Stimulated activated CD4-positive, alpha-beta T cell treated with anti-CD3 and anti-CD28 coated beads, Interleukin-2, amount 100 ng/mL, for 24 hours (primary cell): Measurements from ENCODE around the gene CHAT.
A peak's percentile ranks its signal among the peaks of the same experiment; 100 is the strongest.

Experiments
- DNase-seq, 2 donors: peaks; one replicate each; pipeline ENCODE4 v3.0.0-alpha.2; 2020

The CHAT gene

DNA sequence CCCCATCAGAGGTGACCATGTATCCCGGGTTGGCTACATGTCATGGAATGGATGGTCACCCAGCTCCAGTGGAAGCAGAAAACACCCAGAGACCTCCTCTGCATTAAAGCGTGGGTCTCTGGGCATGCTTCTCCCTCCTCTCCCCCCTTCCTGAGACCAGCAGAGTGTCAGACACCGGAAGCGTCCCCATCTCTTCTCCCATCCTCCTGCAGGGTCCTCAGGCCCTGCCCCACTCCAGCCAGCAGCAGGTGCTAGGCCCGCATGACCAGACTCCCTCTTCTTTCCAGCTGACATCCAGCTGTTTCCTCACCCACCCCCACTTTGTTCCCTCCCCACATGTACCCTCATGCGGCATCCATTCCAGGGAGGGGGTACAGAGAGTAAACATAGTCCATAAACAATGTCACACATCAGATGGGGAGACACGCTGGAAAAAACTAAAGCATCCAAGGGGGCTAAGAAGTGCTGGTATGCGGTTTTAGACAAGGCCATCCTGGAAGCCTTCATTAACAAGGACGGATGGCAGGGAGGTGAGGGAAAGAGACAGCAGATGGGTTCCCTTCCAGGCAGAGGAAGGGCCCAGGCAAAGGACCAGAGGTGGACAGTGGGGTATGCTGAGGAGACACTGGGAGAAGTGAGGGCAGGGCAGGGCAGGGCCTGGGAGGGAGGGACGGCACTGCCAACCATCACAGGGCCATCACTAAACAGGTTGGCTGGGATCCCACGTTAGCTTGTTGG is 16.2 kb upstream of the CHAT start:
- no peak for DNase-seq

DNA sequence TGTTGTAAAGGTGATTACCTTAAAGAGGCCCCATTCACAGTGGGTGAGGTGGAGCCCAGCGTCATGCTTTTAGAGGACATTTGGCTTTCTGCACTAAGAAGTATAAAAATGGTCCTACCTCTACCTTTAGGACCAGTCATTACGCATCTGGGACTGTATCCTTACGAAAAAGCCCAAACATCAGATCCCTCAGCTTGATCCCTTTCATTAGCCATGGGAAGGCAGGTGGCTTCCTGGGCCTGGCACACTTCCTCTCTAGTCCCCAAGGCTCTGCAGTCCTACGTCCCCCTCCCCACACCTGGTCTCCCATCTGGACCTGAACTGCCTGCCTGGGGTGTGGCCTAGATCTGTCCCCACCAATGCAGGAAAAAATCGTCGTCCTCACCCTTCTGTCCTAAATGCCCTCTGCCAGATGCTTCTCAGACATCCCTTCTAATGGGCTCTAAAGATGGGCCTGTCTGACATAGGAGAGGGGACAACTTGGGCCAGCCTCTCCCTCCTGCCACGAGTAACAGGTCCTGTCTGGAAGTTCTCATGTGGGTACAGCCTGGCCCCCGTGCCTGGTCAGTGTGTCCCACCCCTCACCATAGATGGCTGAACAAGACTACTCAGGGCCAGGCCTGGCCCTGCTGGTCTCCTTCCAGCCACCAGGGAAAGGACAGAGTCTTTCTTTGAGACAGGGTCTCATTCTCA is 15.5 kb upstream of the CHAT start:
- DNase-seq: no peak

DNA sequence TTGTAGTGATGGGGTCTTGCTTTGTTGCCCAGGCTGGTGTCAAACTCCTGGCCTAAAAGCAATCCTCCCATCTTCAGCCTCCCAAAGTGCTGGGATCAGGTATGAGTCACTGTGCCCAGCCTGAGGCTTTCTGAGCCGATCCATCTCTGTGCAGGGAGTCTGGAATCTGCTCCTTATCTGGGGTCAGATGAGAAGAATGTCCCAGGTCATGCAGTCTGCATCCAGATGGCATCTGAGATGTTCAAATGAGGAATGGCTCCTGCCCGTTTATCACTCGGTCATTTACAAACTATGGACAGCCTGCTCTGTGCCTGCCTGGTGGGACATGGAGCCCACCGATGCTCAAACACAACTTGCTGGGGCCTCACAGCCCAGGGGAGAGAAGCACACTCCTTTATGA is 14.9 kb upstream of the CHAT start:
- DNase-seq: no peak

DNA sequence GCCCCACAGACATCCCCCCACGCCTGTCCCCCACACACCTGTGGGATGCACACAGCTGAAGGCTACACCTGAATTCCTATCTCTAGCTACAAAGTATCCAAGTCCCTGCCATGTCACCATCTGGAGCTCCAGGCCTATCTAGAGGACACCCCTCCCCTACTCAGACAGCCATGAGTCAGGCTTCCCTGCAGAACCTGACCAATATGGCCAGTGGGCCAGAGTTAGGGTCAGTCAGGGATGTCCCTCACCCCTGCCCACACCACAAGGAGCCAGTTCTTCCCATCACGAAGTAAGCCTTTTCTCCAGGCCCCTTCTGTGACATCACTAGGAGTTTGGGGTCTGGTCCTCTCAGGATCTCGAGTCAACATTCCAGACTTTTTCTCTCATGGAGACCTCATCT is 14.3 kb upstream of the CHAT start:
- no peak for DNase-seq

DNA sequence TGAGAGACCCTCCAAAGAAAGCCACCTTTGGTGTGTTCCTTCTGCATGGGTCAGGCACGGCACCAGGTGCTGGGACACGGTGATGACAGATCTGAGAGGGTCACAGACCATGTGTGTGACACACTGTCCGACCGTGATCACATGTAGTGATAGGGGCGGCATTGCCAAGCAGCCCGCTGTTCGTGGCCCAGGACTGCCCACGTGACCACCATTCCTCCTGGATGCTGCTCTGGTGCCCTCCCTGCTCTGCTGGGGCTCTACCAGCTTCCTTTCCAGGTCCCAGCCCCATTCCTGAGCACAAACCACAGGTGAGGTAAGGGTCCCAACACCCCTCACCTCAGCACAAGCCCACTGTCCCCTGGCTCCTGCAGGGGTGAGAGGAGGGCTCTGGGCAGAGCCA is 13.8 kb upstream of the CHAT start:
- DNase-seq: no peak

DNA sequence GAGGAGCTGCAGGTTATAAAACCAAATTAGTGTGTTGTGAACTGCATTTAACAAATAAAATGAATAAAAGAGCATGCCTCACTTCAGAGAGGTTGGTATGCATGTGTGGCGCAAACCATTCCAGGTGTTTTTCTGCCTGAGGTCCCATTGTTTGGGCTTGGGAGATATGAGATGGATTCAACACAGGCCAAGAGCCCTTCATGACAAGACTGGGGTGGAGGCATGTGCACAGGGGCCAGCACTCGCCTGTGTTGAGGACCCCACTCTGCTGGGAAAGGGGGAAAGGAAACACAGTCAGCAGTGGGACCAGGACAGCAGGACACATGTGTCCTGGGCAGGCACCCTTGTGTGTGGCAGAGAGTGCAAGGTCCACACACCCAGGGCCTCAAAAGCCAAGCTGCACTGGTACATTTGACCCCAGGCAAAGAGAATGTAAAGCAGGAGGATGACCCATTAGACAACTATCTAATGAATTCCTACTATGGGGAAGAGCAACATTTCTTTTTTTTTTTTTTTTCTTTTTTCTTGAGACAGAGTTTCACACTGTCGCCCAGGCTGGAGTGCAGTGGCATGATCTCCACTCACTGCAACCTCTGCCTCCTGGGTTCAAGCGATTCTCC is 12.9 kb upstream of the CHAT start:
- DNase-seq: no peak

DNA sequence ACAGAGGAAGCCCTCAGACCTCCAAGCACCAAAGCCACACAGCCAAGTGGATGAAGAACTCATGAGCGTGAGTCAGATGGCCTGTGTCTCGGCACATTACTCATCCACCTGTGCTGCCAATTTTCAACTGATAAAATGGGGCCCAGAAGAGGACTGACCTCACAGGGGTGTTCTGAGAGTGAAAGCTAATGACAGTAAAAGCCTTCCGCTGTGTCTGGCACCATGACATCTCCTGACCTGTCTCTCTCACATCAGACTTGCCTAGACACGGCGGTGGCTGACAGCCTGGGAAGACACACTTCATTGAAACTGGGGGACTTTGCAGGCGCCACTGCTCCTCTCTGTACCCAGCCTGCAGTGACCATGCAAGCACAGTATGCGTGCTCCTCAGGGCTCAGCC is 12.0 kb upstream of the CHAT start:
- peak in 1 of 2 donors; percentile 6 for DNase-seq

DNA sequence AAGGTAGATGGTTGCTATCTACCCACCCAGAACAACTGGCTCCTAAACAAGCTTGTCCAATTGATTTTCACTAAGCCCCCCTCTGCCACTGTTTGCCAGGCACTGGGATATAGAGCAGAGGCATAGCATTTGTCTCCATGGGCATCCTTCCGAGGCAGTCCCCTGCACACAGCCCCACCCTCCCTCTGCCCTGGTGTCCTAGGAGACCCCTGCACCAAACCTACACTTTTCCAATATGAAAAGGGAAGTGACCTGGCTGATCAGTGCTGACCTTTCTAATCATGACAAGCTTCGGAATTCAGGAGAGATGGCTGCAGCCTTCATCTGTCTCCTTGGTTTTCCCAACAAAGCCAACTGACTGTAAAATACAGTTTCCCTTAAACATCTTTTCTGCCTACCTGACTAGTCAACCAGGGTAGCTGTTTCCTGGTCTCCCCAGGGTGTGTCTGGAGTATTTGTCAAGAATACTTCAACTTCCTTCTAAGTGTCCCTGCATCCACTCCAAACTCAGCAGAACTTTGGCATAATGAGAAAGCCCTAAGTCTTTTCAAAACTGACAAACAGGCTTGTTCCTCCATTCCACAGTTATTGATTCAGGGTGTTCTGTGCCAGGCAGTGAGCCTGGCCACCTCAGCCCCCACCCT is 11.3 kb upstream of the CHAT start:
- peak in 1 of 2 donors; percentile 4 for DNase-seq

DNA sequence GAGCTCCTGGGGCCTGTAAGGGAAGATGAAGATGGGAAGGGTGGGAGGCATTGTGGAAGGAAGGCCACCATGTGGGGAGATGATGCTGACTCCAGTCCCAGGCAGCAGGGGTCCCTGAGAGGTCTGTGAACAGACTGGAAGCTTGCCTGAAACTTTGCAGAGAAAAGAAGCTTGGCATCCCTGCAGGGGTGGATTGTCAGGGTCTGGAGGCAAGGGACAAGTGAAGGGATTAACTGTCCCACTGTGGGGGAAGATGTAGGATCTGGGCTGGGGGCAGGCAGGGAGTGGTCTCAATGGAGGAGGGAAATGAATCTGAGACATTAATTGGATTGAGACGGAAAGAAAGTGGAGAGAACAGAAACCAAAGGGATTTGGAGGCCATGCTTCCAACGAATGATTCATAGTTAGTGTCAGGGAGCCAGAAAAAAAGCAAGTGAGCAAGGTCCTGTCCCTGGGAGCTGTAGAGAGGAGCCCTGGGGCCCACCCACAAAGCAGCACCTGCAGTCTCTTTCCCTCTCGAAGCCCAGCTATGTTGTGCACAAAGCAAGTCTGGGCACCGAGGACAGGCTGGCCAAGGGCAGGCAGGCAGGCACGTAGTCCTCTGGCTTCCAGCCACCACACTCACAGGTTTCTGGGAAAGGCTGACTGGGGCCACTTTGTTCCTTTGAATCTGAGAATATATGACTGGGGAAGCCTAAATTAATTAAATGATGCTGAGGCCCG is 8.5 kb upstream of the CHAT start:
- peak in 1 of 2 donors; percentile 11 for DNase-seq

DNA sequence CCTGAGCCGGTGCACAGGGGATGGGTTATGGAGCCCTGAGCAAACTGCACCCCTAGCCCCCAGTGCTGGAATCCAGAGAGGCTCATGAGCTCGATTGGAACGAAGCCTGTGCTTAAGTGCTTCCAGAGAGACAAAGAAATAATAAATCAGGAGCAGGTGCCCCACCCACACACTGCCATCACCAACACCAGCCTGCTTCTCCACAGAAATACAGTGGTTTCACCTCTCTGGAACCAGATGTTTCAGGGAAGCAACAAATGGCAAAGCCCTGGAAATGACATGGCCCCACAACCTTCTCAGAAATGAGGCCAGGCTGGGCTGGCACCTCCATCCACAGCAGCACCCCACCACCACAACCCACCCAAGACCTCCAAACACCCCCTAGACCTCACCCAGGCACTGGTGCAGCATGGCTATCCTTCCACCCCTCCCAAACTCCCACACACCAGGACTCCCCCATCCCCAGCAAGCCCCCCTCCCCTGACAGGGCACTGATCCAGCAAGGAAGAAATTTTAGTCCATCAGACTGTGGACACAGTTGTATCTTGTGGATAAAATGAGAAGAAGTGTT is 7.8 kb upstream of the CHAT start:
- no peak for DNase-seq

DNA sequence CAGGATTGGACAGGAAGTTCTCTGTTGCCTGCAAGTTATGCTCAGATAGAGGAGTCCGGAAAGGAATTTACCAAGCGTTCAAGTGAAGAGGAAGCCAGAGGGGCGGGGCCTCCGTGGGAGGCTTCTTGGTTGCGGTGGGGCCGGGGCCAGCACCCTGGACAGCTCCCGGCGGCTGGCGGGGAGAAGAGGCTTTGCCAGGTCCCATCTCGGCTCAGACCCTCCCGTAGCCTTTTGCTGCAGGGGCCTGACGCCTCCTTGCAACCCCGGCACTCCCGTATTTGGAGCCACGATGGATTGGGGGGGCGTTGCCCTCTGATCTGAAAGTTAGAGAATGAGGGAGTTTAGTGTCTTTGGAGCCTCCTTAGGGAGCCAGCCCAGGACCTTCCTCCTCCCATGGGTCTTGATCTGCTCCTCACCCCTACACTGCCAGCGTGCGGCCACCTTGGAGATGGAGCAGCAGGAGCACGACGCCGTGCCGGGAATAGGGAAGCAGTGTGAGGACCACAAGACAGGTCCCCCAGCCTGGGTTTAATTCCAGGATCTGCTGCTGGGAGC is 6.8 kb upstream of the CHAT start:
- peak; percentile 64 to 78 for DNase-seq

DNA sequence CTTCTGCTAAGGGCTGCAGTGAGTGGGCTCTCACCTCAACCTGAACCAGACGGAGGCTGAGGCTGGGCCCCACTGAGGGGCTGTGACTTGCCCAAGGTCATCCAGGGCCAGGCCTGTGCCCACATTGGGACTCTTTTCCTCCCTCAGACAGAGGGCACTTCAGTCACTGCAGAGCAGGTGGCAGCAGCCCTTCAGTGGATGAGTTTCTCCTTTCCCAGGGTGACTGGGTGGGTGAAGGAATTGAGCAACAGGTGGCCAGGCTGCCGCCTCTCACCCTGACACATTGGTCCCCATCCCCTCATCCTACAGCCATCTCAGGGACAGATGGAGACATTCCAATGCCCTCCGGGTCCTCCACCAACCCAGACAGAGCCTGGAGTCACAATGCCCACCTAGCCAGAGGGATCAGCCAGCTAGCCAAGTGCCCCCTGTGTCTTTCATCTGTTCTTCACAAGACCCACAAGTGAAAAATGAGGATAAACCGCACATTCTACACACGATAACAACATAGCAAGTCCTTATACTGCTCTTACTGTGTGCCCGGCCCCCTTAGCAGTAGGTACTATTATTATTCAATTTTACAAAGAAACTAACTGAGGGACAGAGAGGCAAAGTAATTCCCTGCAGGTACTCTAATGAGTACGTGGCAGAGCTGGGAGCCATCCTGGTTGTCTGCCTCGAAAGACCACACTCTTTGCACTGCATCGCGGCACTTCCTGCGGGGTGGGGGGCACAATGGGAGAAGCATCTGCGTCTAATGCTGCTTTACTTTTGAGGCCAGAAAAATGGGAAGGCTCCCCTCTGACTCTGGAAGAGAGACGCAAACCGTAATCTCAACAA is 5.5 kb upstream of the CHAT start:
- no peak for DNase-seq

DNA sequence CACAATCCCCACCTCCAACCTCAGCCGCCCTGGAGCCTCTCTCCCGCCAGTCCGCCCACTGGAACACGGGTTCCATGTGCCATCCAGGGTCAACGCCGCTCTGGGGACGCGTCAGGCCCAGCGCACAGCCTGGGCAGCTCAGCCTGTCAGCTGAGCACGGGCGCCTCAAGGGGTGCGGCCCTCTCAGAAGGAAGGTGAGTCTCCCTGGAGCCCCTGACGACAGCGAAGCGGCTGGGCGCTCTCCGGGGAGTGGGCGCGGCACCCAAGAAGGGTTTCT is 4.9 kb upstream of the CHAT start:
- no peak for DNase-seq

DNA sequence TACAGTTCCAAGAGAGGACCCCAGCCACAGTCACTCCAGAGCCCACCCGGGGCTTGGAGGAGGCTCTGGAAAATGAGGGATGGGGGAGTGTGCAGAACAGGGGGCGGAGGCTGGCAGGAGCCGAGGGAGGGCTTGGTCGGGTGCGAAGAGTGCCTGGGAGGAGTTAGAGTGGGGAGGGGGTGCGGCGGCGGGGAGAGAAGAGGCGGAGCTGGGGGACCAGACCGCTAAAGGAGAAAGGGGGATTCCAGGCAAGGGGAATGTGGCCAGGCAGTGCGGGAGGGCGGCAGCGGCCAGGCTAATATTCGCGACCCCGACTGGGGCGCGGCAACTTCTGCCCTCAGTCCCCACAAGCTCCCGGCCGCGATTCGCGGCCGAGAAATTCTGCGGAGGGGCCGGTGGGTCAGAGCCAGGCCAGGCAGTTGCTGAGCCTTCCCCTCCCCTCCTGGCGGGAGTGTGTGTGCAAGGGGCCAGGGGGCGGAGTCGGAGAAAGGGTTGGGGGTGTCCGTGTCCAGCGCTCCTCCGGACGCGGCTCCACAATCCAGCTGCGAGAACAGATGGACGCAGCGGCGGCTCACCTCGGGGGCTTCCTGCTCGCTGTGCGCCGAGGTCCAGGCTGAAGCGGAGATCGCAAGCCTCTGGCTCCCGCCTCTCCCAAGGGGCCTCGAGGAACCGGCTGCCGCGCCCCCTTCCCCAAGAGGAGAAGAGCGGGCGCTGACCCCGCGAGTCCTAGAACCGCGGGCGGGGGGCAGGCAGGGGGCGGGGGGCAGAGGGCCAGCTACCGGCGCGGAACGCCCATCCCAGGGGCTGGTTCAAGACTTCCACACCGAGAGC is 4.3 kb upstream of the CHAT start:
- DNase-seq: no peak

DNA sequence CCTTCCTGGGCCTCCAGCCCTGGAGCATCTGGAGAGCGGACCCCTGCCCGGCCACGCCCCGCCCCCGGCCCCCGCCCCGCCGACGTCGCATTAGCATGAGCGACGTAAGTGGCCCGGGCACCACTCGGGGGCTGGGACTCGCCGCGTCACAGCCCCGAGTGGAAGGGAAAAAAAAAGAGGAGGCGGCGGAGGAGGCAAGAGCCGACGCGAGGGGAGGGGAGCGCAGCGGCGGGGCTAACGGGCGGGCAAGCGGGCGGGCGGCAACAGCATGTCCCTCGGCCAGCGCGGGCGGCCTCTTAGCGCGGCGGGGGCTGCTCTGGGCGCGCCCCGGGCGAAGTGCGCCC is 3.8 kb upstream of the CHAT start, which contains the start of gene SLC18A3:
Gene SLC18A3 (plus strand): TSS at position 197 of the 344 bp plus-strand sequence. CDS start 431 bp downstream, outside the sequence.
- DNase-seq: no peak

DNA sequence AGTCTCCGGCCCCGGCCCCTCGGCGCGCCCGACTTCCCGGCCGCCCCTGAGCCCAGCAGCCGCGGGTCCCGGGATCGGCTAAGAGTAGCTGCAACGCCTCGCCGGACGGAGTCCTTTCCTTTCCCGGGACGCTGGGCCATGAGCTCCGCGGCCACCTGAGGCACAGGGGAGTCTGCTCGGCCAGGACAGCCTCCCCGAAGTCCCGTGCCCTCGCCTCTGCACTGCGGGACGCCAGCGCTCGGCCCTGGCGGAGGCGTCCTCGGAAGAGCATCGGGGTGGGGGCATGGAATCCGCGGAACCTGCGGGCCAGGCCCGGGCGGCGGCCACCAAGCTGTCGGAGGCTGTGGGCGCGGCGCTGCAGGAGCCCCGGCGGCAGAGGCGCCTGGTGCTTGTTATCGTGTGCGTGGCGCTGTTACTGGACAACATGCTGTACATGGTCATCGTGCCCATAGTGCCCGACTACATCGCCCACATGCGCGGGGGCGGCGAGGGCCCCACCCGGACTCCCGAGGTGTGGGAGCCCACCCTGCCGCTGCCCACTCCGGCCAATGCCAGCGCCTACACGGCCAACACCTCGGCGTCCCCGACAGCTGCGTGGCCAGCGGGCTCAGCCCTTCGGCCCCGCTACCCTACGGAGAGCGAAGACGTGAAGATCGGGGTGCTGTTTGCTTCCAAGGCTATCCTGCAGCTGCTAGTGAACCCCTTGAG is 3.2 kb upstream of the CHAT start:
- DNase-seq: no peak

DNA sequence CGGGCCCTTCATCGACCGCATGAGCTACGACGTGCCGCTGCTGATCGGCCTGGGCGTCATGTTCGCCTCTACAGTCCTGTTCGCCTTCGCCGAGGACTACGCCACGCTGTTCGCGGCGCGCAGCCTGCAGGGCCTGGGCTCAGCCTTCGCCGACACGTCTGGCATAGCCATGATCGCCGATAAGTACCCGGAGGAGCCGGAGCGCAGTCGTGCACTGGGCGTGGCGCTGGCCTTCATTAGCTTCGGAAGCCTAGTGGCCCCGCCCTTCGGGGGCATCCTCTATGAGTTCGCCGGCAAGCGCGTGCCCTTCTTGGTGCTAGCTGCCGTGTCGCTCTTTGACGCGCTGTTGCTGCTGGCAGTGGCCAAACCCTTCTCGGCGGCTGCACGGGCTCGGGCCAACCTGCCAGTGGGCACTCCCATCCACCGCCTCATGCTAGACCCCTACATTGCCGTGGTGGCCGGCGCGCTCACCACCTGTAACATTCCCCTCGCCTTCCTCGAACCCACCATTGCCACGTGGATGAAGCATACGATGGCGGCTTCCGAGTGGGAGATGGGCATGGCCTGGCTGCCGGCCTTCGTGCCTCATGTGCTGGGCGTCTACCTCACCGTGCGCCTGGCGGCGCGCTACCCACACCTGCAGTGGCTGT is 2.5 kb upstream of the CHAT start:
- no peak for DNase-seq

DNA sequence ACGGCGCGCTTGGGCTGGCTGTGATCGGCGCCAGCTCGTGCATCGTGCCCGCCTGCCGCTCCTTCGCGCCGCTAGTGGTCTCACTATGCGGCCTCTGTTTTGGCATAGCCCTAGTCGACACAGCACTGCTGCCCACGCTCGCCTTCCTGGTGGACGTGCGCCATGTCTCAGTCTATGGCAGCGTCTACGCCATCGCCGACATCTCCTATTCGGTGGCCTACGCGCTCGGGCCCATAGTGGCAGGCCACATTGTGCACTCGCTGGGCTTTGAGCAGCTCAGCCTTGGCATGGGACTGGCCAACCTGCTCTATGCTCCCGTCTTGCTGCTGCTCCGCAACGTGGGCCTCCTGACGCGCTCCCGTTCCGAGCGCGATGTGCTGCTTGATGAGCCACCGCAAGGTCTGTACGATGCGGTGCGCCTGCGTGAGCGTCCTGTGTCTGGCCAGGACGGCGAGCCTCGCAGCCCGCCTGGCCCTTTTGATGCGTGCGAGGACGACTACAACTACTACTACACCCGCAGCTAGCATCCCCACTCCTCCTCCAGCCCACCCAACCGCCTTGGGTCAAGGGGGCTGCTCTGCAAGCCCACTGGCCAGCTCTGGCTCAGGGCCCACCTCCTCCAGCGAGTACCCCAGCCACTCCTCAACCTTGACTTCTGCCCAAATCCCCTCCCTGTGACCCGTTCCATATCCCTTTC is 1.9 kb upstream of the CHAT start:
- no peak for DNase-seq
